IMR-90 (cell line): ENCODE results near the gene ITSN1. TPM values are rescaled to one million over a fixed set of nuclear protein-coding genes. Genes with fewer than 3 reads are reported as not detected.

Experiments used
- ATAC-seq: fragments of 200-7000 bp; cut with Tn5 transposase; 2 replicates; pipeline ENCODE4 v1.9.1; 2020; ENCODE audit warnings: low read depth, mild to moderate bottlenecking, moderate library complexity
- BruUV-seq: library from RNA; stranded (reverse); fragments of 400-500 nt; replicated peaks from 2 replicates; lab custom pipeline; 2021; lab: Mats Ljungman, UMichigan
- CTCF ChIA-PET: fragments of 300-600 bp; formaldehyde crosslinking; extraction: SDS; loops from one replicate; lab custom pipeline; 2021; ENCODE audit warnings: antibody characterized with exemption; lab: Yijun Ruan, JAX
- POLR2A ChIA-PET: fragments of 300-600 bp; sonication (Branson Sonifier 250); formaldehyde crosslinking; loops from one replicate; lab custom pipeline; 2022; ENCODE audit warnings: antibody characterized with exemption; ENCODE audit not compliant: unreplicated experiment; lab: Charles Lee
- DNase-seq: peaks from one replicate; pipeline ENCODE4 v3.0.0; 2013
- H2AFZ ChIP-seq: replicated peaks from 2 replicates; pipeline ENCODE3; 2013; ENCODE audit warnings: low read length, mild to moderate bottlenecking; ENCODE audit not compliant: poor library complexity
- H2AK5ac ChIP-seq: 2 replicates; pipeline ENCODE4 v1.6.1; 2013; ENCODE audit warnings: low read depth, low read length, inconsistent platforms
- H2AK9ac ChIP-seq: replicated peaks from 2 replicates; pipeline ENCODE3; 2013; ENCODE audit warnings: mild to moderate bottlenecking, low read depth, low read length, moderate library complexity; ENCODE audit not compliant: poor library complexity
- H2BK120ac ChIP-seq: 2 replicates; pipeline ENCODE4 v1.6.1; 2013; ENCODE audit warnings: low read depth, low read length, inconsistent platforms
- H2BK15ac ChIP-seq: 3 replicates; pipeline ENCODE4 v1.6.1; 2013; ENCODE audit warnings: low read depth, low read length, inconsistent platforms
- H2BK20ac ChIP-seq: 2 replicates; pipeline ENCODE4 v1.6.1; 2013; ENCODE audit warnings: low read depth, mild to moderate bottlenecking, inconsistent platforms, low read length, moderate library complexity
- H2BK5ac ChIP-seq: 2 replicates; pipeline ENCODE4 v1.6.1; 2013; ENCODE audit warnings: mild to moderate bottlenecking, low read depth, low read length, inconsistent platforms; ENCODE audit not compliant: poor library complexity, severe bottlenecking
- H3K14ac ChIP-seq: replicated peaks from 2 replicates; pipeline ENCODE4 v1.6.1; 2013; ENCODE audit warnings: low read depth, low read length, inconsistent platforms
- H3K18ac ChIP-seq: 2 replicates; pipeline ENCODE4 v1.6.1; 2013; ENCODE audit warnings: low read depth, low read length, control low read depth
- H3K23ac ChIP-seq: 2 replicates; pipeline ENCODE4 v1.6.1; 2013; ENCODE audit warnings: low read depth, low read length, inconsistent platforms
- H3K27ac ChIP-seq: 2 replicates; pipeline ENCODE4 v1.5.1; 2013; ENCODE audit warnings: mild to moderate bottlenecking, control low read depth, low read length; ENCODE audit not compliant: insufficient read depth
- H3K27me3 ChIP-seq: 2 replicates; pipeline ENCODE4 v1.6.1; 2013; ENCODE audit warnings: low read length; ENCODE audit not compliant: control insufficient read depth, insufficient read depth
- H3K36me3 ChIP-seq: 2 replicates; pipeline ENCODE4 v1.6.1; 2013; ENCODE audit warnings: low read length, mixed read lengths; ENCODE audit not compliant: control insufficient read depth, insufficient read depth
- H3K4ac ChIP-seq: 2 replicates; pipeline ENCODE4 v1.6.1; 2013; ENCODE audit warnings: low read depth, low read length, inconsistent platforms
- H3K4me1 ChIP-seq: 2 replicates; pipeline ENCODE4 v1.6.1; 2013; ENCODE audit warnings: low read length, mixed read lengths; ENCODE audit not compliant: control insufficient read depth, insufficient read depth
- H3K4me2 ChIP-seq: 2 replicates; pipeline ENCODE4 v1.6.1; 2013; ENCODE audit warnings: low read depth, mild to moderate bottlenecking, control low read depth, low read length, moderate library complexity
- H3K4me3 ChIP-seq: 2 replicates; pipeline ENCODE4 v1.5.1; 2013; ENCODE audit warnings: low read depth, mild to moderate bottlenecking, control low read depth, low read length, moderate library complexity; ENCODE audit not compliant: insufficient read depth
- H3K56ac ChIP-seq: 2 replicates; pipeline ENCODE4 v1.6.1; 2013; ENCODE audit warnings: low read length, inconsistent platforms; ENCODE audit not compliant: insufficient read depth; ENCODE audit errors: extremely low read depth
- H3K79me1 ChIP-seq, 2 experiments: 2 replicates each; pipeline ENCODE4 v1.6.1; 2013; ENCODE audit warnings: low read length in 2 of 2, inconsistent platforms in 1 of 2, low read depth in 1 of 2
- H3K9ac ChIP-seq: 2 replicates; pipeline ENCODE4 v1.6.1; 2013; ENCODE audit warnings: low read depth, low read length, control low read depth
- H3K9me1 ChIP-seq: 2 replicates; pipeline ENCODE4 v1.6.1; 2013; ENCODE audit warnings: low read length, inconsistent platforms; ENCODE audit not compliant: insufficient read depth
- H3K9me3 ChIP-seq: 2 replicates; pipeline ENCODE4 v1.6.1; 2013; ENCODE audit warnings: low read length; ENCODE audit not compliant: control insufficient read depth, insufficient read depth
- H4K20me1 ChIP-seq: 2 replicates; pipeline ENCODE4 v1.6.1; 2013; ENCODE audit warnings: low read length, inconsistent platforms; ENCODE audit not compliant: insufficient read depth
- H4K5ac ChIP-seq: 2 replicates; pipeline ENCODE4 v1.6.1; 2013; ENCODE audit warnings: mild to moderate bottlenecking, low read depth, low read length, control low read depth
- H4K8ac ChIP-seq, 2 experiments: 2 replicates each; pipeline ENCODE4 v1.6.1; 2013; ENCODE audit warnings: low read depth in 2 of 2, low read length in 2 of 2, control low read depth in 1 of 2, inconsistent platforms in 1 of 2
- H4K91ac ChIP-seq: 2 replicates; pipeline ENCODE4 v1.6.1; 2013; ENCODE audit warnings: low read depth, low read length, inconsistent platforms; ENCODE audit not compliant: insufficient read depth
- BHLHE40 ChIP-seq: fragments of 150-350 bp; IDR thresholded peaks from 2 replicates; pipeline ENCODE4 v1.6.1; 2016; ENCODE audit warnings: mild to moderate bottlenecking, low read depth, low read length
- CEBPB ChIP-seq: IDR thresholded peaks from 2 replicates; pipeline ENCODE4 v1.6.1; 2012; ENCODE audit warnings: low read depth, low read length, improper control_type of control experiment
- CHD1 ChIP-seq: IDR thresholded peaks from 2 replicates; pipeline ENCODE4 v1.6.1; 2012; ENCODE audit warnings: low read depth, low read length, improper control_type of control experiment
- FOS ChIP-seq: fragments of 150-350 bp; IDR thresholded peaks from 2 replicates; pipeline ENCODE4 v1.6.1; 2016; ENCODE audit warnings: low read depth, low read length
- MAFK ChIP-seq: IDR thresholded peaks from 2 replicates; pipeline ENCODE4 v1.6.1; 2012; ENCODE audit warnings: low read depth, low read length, improper control_type of control experiment
- MAZ ChIP-seq: IDR thresholded peaks from 2 replicates; pipeline ENCODE4 v1.6.1; 2012; ENCODE audit warnings: low read depth, mild to moderate bottlenecking, low read length, improper control_type of control experiment, moderate library complexity, borderline replicate concordance
- MXI1 ChIP-seq: IDR thresholded peaks from 2 replicates; pipeline ENCODE4 v1.6.1; 2012; ENCODE audit warnings: low read depth, mild to moderate bottlenecking, low read length, moderate library complexity, borderline replicate concordance
- NFE2L2 ChIP-seq: fragments of 150-350 bp; IDR thresholded peaks from 2 replicates; pipeline ENCODE4 v1.6.1; 2016; ENCODE audit warnings: low read depth, mild to moderate bottlenecking, low read length
- POLR2A ChIP-seq: IDR thresholded peaks from 2 replicates; pipeline ENCODE4 v1.6.1; 2012; ENCODE audit warnings: mild to moderate bottlenecking, low read depth, low read length
- RAD21 ChIP-seq: IDR thresholded peaks from 2 replicates; pipeline ENCODE4 v1.6.1; 2012; ENCODE audit warnings: low read length, improper control_type of control experiment
- RCOR1 ChIP-seq: IDR thresholded peaks from 2 replicates; pipeline ENCODE4 v1.6.1; 2012; ENCODE audit warnings: mild to moderate bottlenecking, low read length, improper control_type of control experiment; ENCODE audit not compliant: insufficient replicate concordance
- RFX5 ChIP-seq: IDR thresholded peaks from 2 replicates; pipeline ENCODE4 v1.8.0; 2012; ENCODE audit warnings: low read depth, mild to moderate bottlenecking, low read length, moderate library complexity
- SMC3 ChIP-seq: fragments of 150-350 bp; IDR thresholded peaks from 2 replicates; pipeline ENCODE4 v1.6.1; 2016; ENCODE audit warnings: low read depth, mild to moderate bottlenecking, antibody characterized with exemption, low read length, moderate library complexity
- USF2 ChIP-seq: fragments of 150-350 bp; IDR thresholded peaks from 2 replicates; pipeline ENCODE4 v1.6.1; 2017; ENCODE audit warnings: mild to moderate bottlenecking, antibody characterized with exemption, low read length, low read depth
- WGBS, 2 experiments: methylation state at CpG; one replicate each; pipeline versions ENCODE4 v1.1.5 to v1.1.7; 2013; ENCODE audit warnings: missing lambda C conversion rate in 2 of 2; ENCODE audit not compliant: insufficient read length in 1 of 2; ENCODE audit errors: extremely low coverage in 2 of 2; 5-methylcytosine and 5-hydroxymethylcytosine counted together
- dilution Hi-C: fragments of 300-500 bp; cut with HindIII; formaldehyde crosslinking; loops from one replicate; pipeline ENCODE4 v1.14.3; 2018; ENCODE audit warnings: low sequenced_read_pairs; ENCODE audit not compliant: unreplicated experiment
- in situ Hi-C: fragments of 300-500 bp; cut with MboI; formaldehyde crosslinking; loops from 3 replicates; pipeline ENCODE4 v1.14.3; 2019; ENCODE audit warnings: low sequenced_read_pairs, inconsistent platforms, mixed read lengths
- intact Hi-C: fragments of 100-400 bp; cut with micrococcal nuclease; formaldehyde crosslinking; loops from 2 replicates; pipeline ENCODE4 v1.10.0; 2022
- polyA plus RNA-seq, 3 experiments: library from polyadenylated mRNA; depleted of rRNA; stranded (reverse); fragments of >200 nt; gene quantifications; 2 replicates each; pipeline ENCODE4 v1.2.3, GENCODE V29; 2012; ENCODE audit warnings: low replicate concordance in 1 of 3
- total RNA-seq: library from RNA; depleted of rRNA; stranded (reverse); fragments of >200 nt; gene quantifications from 2 replicates; pipeline ENCODE4 v1.2.3, GENCODE V29; 2012
- TF ChIP-seq, protein P1 (sequence below): fragments of 150-350 bp; IDR thresholded peaks from 2 replicates; pipeline ENCODE4 v1.6.1; 2016; ENCODE audit warnings: low read depth, mild to moderate bottlenecking, low read length, moderate library complexity, borderline replicate concordance
- TF ChIP-seq, protein P2 (sequence below): conservative IDR thresholded peaks from 2 replicates; pipeline ENCODE4 v1.5.1; 2012; ENCODE audit warnings: mild to moderate bottlenecking, low read depth, low read length, improper control_type of control experiment

ITSN1 gene
- total and polyA plus RNA-seq, 2 of the 4 experiments (the other 2 are of a cell fraction): 45.4 to 62.0 TPM

DNA sequence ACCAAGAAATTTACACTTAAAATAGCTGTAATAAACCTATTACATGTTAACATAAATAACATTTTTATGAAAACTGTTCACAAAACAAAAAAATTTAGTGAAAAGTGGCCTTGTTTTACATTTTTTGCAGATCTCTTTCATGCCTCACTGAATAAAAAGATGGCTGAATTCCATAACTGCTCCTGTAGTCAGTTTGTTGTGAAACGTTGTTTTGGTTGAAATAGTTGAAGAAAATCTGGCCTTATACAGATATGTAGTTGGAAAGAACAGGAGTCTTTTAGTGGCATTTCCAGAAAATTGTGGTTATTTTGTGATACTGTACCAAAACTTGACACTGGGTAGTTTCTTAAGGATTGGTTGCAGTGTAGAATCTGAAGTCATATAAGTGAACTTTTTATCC is 18.1 kb downstream of the ITSN1 start:
- no peak overlapping the region for H2BK120ac ChIP-seq
- CTCF ChIA-PET: no interaction called here
- H3K27me3 ChIP-seq: no peaks in the 10 kb centered on the region
- no peak overlapping the region for H4K8ac ChIP-seq
- peaks cover 47 to 74% of the 10 kb centered on the region in 2 experiments for H3K79me1 ChIP-seq
- no peak overlapping the region for H2AK5ac ChIP-seq
- POLR2A ChIA-PET: no interaction called here
- TF ChIP-seq RFX5 (no peak), MXI1 (no peak), USF2 (no peak), NFE2L2 (no peak), CHD1 (no peak), SMC3 (no peak), MAZ (no peak), MAFK (no peak), FOS (no peak), CEBPB (no peak), RAD21 (no peak), RCOR1 (no peak), POLR2A (no peak), BHLHE40 (no peak)
- TF ChIP-seq, protein P1, sequence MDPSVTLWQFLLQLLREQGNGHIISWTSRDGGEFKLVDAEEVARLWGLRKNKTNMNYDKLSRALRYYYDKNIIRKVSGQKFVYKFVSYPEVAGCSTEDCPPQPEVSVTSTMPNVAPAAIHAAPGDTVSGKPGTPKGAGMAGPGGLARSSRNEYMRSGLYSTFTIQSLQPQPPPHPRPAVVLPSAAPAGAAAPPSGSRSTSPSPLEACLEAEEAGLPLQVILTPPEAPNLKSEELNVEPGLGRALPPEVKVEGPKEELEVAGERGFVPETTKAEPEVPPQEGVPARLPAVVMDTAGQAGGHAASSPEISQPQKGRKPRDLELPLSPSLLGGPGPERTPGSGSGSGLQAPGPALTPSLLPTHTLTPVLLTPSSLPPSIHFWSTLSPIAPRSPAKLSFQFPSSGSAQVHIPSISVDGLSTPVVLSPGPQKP: no peak
- TF ChIP-seq, protein P2, sequence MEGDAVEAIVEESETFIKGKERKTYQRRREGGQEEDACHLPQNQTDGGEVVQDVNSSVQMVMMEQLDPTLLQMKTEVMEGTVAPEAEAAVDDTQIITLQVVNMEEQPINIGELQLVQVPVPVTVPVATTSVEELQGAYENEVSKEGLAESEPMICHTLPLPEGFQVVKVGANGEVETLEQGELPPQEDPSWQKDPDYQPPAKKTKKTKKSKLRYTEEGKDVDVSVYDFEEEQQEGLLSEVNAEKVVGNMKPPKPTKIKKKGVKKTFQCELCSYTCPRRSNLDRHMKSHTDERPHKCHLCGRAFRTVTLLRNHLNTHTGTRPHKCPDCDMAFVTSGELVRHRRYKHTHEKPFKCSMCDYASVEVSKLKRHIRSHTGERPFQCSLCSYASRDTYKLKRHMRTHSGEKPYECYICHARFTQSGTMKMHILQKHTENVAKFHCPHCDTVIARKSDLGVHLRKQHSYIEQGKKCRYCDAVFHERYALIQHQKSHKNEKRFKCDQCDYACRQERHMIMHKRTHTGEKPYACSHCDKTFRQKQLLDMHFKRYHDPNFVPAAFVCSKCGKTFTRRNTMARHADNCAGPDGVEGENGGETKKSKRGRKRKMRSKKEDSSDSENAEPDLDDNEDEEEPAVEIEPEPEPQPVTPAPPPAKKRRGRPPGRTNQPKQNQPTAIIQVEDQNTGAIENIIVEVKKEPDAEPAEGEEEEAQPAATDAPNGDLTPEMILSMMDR: no peak
- no peak overlapping the region for H3K4me2 ChIP-seq
- H3K18ac ChIP-seq: no peak overlapping the region
- in situ Hi-C loops: no loop called here
- no peak overlapping the region for H4K91ac ChIP-seq
- H3K23ac ChIP-seq: no peak overlapping the region
- H3K14ac ChIP-seq: no peak overlapping the region
- no peak overlapping the region for H2BK15ac ChIP-seq
- no peaks in the 10 kb centered on the region; the same call in 1 of the 2 replicates for H3K36me3 ChIP-seq
- ATAC-seq (no peak), DNase-seq (no peak)
- H3K27ac ChIP-seq: no peak overlapping the region
- intact Hi-C loops: no loop called here
- dilution Hi-C loops: no loop called here
- peaks cover 11% of the 10 kb centered on the region; the same call in 1 of the 2 replicates for H3K9me1 ChIP-seq
- no peak overlapping the region for H3K4me3 ChIP-seq
- whole genome bisulfite sequencing, 2 experiments: 100% methylated on average over 1 of the region's 1 CpG; no CpG with 5 or more reads in 1 of the 2 experiments
- H3K4ac ChIP-seq: no peak overlapping the region
- no TSS peak for BruUV-seq
- H3K56ac ChIP-seq: no peak overlapping the region
- no peak overlapping the region for H2BK5ac ChIP-seq
- no peak overlapping the region for H4K5ac ChIP-seq
- H2BK20ac ChIP-seq: no peak overlapping the region
- no peaks in the 10 kb centered on the region for H3K9me3 ChIP-seq
- H4K20me1 ChIP-seq: peaks cover 11% of the 10 kb centered on the region; the same call in 1 of the 2 replicates
- H3K4me1 ChIP-seq: peaks cover 7% of the 10 kb centered on the region
- no peak overlapping the region for H2AFZ ChIP-seq
- H3K9ac ChIP-seq: no peak overlapping the region
- H2AK9ac ChIP-seq: no peak overlapping the region
